HepG2 (cell line): ENCODE results near the gene SRRM1. TPM values are rescaled to one million over a fixed set of nuclear protein-coding genes. Genes with fewer than 3 reads are reported as not detected.

Experiments used
- ATRX ChIP-seq: sonication (generic); formaldehyde crosslinking; IDR thresholded peaks from 2 replicates; pipeline ENCODE4 v1.4.0; 2020; ENCODE audit warnings: missing genetic modification reagents, borderline replicate concordance
- MAFF ChIP-seq: IDR thresholded peaks from 2 replicates; pipeline ENCODE4 v1.6.1; 2011; ENCODE audit warnings: low read depth, low read length, improper control_type of control experiment
- MYC ChIP-seq: sonication (generic); formaldehyde crosslinking; IDR thresholded peaks from 2 replicates; pipeline ENCODE4 v1.9.0; 2021; ENCODE audit warnings: missing genetic modification reagents, borderline replicate concordance
- PBX2 ChIP-seq: IDR thresholded peaks from 2 replicates; pipeline ENCODE4 v1.6.1; 2016; ENCODE audit warnings: control low read depth
- SMYD3 ChIP-seq: sonication (generic); formaldehyde crosslinking; IDR thresholded peaks from 2 replicates; pipeline ENCODE4 v1.8.1; 2023; ENCODE audit warnings: mild to moderate bottlenecking, missing genetic modification reagents
- TEF ChIP-seq: sonication (generic); formaldehyde crosslinking; IDR thresholded peaks from 2 replicates; pipeline ENCODE4 v1.5.0; 2020; ENCODE audit warnings: missing genetic modification reagents
- TFAP4 ChIP-seq: sonication (generic); IDR thresholded peaks from 2 replicates; pipeline ENCODE4 v1.6.1; 2016; ENCODE audit warnings: low read depth, borderline replicate concordance
- TOE1 ChIP-seq: sonication (generic); formaldehyde crosslinking; IDR thresholded peaks from 2 replicates; pipeline ENCODE4 v1.4.0; 2020; ENCODE audit warnings: mild to moderate bottlenecking, missing genetic modification reagents
- TRIM22 ChIP-seq: fragments of 450-650 bp; IDR thresholded peaks from 2 replicates; pipeline ENCODE4 v1.6.1; 2017
- UBTF ChIP-seq: sonication (generic); formaldehyde crosslinking; IDR thresholded peaks from 2 replicates; pipeline ENCODE4 v1.4.0; 2020; ENCODE audit warnings: mild to moderate bottlenecking, missing genetic modification reagents
- ZBED4 ChIP-seq: sonication (generic); formaldehyde crosslinking; IDR thresholded peaks from 2 replicates; pipeline ENCODE4 v1.4.0; 2020; ENCODE audit warnings: missing genetic modification reagents, borderline replicate concordance
- ZNF331 ChIP-seq: sonication (generic); formaldehyde crosslinking; IDR thresholded peaks from 2 replicates; pipeline ENCODE4 v1.4.0; 2020; ENCODE audit warnings: missing genetic modification reagents
- ZNF34 ChIP-seq: sonication (generic); formaldehyde crosslinking; IDR thresholded peaks from 2 replicates; pipeline ENCODE4 v1.4.0; 2020; ENCODE audit warnings: mild to moderate bottlenecking, missing genetic modification reagents, borderline replicate concordance
- ZNF546 ChIP-seq: sonication (generic); formaldehyde crosslinking; conservative IDR thresholded peaks from 2 replicates; pipeline ENCODE4 v1.8.1; 2023; ENCODE audit warnings: mild to moderate bottlenecking, missing genetic modification reagents
- ZNF552 ChIP-seq: sonication (generic); formaldehyde crosslinking; IDR thresholded peaks from 2 replicates; pipeline ENCODE4 v1.9.0; 2022; ENCODE audit warnings: missing genetic modification reagents, mild to moderate bottlenecking, borderline replicate concordance
- polyA plus RNA-seq, 8 experiments: library from polyadenylated mRNA; depleted of rRNA in 3 of 8; stranded (reverse) in 7 of 8; unstranded in 1 of 8; fragments of >200 nt; fragmentation: Illumina TruSeq in 4 of 8; extraction: Trizol in 4 of 8; gene quantifications; 2 replicates each; pipeline versions ENCODE4 v1.2.1 to v1.2.3, GENCODE V29; 2011 to 2016; ENCODE audit warnings: low read depth in 4 of 8, missing spikeins in 1 of 8, mixed read lengths in 1 of 8; ENCODE audit not compliant: insufficient read depth in 1 of 8
- total RNA-seq, 5 experiments: library from RNA; depleted of rRNA; stranded (reverse); fragments of >200 nt; fragmentation: Illumina TruSeq; extraction: Trizol; gene quantifications; 2 replicates each; pipeline ENCODE4 v1.2.3, GENCODE V29; 2016; ENCODE audit warnings: low read depth in 1 of 5

The SRRM1 gene
- total and polyA plus RNA-seq, 2 of the 13 experiments (the other 11 are each of a cell fraction or from before 2014, with no cell fraction given) = 31.6 to 44.5 TPM

GRCh38 chr1:24642481-24643362 is at the start of gene SRRM1 (continued):
- no peak for TF ChIP-seq TRIM22
- TF ChIP-seq MAFF = no peak
- TF ChIP-seq ZNF546 (CRISPR knock-in tag) = no peak
- TF ChIP-seq PBX2 (CRISPR knock-in tag) = no peak
- peak; percentile 80 for TF ChIP-seq MYC (CRISPR knock-in tag)
- TF ChIP-seq TEF (CRISPR knock-in tag) = peak; percentile 61
- TF ChIP-seq SMYD3 (CRISPR knock-in tag) = peak; percentile 75
- no peak for TF ChIP-seq TFAP4
- no peak for TF ChIP-seq ATRX
- TF ChIP-seq TOE1 (CRISPR knock-in tag) = no peak
- TF ChIP-seq UBTF = peak; percentile 79
- no peak for TF ChIP-seq ZNF34 (CRISPR knock-in tag)
- no peak for TF ChIP-seq ZNF552 (CRISPR knock-in tag)
- TF ChIP-seq ZBED4 = no peak
- peak; percentile 58 for TF ChIP-seq ZNF331
